Activated T-cell treated with anti-CD3 and anti-CD28 coated beads for 1 hour (primary cell): Measurements from ENCODE around the gene NFYB.
"Not testable (repeated sequence)": the region's sequence is repeated elsewhere in the genome, so short reads cannot be mapped to it uniquely, and the experiment has no call there.

ENCODE experiments used
- DNase-seq: peaks from one replicate; pipeline ENCODE4 v3.0.0-alpha.2; 2020; ENCODE audit warnings: low read depth

NFYB gene

DNA sequence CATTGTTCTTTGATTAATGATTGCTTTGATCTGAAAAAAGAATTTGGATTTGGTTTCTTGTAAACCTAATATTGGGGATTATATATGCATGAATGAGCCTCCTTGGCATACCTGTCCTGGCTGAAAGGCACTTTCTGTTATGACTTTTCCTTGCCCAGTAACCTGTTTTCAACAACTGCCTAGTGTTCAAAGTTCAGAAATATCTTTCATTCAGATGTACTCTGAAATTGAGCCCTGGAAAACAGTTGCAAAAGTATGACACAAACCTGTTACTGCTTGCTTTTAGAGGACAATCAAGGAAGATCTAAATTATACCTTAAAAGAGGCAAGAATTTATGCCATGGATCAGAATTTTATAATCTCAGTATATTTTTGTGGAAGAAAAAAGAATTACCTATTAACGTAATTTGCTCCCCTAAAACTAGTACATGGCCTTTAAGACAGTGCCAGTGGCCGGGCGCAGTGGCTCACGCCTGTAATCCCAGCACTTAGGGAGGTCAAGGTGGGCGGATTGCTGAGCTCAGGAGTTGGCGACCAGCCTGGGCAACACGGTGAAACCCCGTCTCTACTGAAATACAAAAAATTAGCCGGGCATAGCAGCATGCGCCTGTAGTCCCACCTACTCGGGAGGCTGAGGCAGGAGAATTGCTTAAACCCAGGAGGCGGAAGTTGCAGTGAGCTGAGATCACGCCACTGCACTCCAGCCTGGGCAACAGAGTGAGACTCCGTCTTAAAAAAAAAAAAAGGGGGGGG, 23.0 kb downstream of the NFYB start:
- DNase-seq, result not testable (repeated sequence)

DNA sequence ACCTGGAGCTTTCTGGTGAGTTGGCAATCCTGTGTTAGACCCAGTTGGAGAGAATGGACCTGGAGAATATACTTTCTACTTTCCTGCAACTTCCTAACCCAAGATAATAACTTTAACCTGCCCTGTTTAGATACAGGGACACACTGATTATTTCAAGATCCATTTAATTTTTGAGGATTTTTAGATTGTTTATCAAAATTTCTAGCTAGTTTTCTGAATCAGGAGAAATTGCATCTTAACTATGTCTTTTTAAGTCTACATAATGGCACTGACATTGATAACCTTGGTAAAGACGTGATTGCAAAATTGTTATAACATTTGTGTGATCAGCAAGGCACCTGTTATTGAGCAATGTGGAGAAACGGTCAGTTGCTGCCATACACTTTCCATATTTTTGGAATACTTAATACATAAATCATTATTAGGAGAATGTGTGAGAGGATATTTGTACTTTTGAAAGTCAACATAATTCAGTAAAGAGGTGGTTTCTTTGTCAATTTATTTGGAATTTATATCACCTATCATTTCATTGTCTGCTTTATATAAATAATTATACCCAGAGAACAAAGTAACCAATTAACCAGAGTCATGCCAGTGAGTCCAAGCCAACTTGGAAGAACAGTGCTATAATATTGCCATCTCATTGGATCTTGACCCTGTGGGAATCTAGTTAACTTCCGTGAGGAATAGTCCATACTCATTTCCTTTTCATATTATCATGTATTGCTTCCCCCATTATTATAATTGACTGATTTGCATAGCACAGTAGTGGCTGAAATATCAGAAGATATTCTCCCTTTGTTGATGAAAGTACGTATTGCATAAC, 28.4 kb downstream of the NFYB start:
- DNase-seq, result no peak

DNA sequence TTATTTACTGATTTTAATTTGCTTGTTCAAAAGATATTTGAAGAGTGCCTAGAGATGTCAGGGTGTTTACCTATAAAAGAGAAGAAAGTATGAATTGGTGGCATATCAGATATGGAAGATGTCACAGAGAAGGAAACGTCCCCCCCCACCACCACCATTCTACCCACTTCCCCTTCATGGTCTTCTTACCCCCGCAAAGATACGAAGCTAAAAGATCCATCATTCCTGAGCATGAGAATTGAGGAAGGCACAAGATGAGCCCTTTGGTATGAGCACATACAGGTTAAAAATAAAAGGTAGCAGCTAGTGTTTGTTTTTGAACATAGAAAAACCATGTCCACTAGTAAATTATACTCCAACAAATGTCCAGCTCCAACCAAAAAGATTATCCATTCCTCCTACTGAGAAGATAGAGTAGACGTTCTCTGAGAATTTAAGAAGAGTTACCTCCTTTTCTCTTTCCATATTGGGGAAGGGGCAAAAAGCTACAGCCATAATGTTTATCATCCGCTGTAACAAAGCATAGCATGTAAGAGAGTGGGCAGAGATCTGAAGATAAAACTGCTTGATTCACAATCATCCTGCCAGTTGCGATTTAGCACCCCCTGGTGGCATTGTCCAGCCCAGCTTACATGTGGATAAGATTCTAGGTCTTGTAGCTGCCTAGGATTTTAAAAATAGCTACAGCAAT, 29.1 kb downstream of the NFYB start:
- peak; percentile 84 for DNase-seq

DNA sequence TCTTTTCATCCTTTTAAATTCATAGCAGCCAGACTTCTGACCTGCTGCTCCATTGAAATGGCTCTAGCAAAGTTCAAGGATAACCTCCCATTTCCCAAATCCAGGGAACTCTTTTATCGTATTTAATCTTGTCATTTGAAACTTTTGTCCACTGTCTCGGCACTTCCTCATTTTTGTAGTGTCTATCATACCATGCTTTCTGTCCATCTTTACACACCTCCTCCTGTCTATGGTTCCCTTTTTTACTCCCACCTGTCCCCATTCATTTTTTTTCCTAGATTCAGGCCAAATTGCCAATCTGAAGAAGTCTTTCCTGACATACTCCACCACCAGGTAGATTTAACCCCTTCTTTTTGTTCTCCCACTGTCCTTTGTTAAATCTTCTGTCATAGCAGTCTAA, 31.0 kb downstream of the NFYB start:
- DNase-seq, result no peak

DNA sequence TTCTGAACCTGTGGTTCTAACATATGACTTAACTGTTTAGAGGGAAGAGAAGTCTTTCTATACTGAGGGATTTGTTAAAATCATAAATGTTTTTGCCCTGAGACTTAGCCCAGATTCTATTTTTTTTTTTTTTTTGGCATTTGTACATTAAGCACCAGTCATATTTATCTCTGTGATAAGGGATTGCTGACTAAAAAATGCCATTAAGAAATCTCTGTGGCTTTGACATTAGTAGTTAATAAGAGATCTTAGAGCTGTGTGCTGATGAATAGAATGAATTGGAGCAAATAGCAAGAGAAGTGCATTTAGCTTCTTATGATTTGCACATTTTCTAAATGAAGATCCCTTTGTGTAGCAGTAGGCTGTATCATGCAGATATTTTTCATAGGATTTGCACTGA, 32.5 kb downstream of the NFYB start:
- no peak for DNase-seq

DNA sequence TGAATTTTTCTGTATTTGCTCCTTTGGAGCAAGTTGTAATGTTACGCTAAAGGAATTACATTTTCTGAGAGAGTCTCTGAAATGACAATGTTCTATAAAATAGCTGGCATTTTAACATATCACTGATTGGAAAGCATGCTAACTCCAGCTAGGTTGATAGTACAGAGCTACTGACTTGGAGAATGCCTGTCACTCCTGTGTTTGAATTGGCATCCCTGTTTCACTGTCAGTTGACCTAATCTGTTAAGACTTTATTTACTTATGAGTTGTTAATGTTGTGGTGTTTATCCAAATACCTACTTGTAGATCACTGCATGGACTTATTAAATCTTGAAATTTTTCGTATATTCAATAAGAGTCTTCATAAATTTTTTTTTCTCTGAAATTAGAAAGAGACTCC, 40.1 kb downstream of the NFYB start:
- no peak for DNase-seq

DNA sequence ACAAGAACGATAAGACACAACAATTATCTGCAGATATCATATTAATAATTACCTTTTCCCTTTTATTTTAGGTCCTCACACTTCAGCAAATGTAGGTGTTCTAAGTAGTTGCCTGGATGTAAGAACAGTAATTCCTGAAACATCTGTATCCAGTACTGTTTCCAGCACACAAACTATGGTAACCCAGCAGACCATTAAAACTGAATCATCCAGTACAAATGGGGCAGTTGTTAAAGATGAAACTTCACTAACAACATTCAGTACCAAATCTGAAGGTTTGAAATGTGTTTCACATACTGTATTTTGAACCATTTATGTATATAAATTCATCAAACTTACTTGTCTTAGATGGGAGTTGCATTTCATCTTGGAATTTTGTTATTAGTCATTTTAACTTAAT, 42.7 kb downstream of the NFYB start:
- DNase-seq, result no peak

DNA sequence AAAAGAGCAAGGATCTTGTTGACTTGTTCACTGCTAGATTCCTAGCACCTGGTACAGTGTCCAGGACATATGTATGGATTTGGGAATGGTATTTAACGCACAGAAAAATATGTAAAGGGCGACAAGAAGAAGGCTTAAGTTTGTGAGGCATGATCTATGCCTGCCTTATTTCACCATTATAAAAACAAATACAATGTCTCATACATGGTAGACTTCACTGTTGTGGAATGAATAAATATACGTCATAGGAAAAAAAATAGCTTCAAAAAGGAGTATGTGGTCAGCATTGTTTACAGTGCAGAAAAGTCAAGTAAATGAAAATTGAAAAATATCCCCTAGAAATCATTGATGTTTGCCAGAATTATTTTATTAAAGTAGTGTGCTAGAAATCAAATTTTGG, 43.7 kb downstream of the NFYB start:
- no peak for DNase-seq

DNA sequence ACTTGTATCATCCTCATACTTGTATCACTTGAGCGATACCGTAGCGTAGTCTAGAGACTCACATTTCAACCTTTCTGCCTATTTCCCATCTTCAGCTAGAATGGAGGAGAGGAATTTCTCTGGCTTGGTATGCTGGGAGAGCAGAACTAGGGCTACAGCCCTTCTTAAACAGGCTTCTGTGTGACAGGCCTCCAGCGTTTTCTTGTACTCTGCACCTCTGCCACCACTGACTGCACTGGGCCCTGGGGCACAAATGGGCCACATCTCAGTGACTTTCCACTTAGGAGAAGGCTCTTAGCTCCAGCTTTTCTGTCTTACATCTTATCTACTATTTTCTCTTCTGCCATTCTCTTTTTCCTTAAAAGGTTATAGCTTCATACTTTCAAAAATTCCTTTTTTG, 46.9 kb downstream of the NFYB start:
- DNase-seq, result no peak

DNA sequence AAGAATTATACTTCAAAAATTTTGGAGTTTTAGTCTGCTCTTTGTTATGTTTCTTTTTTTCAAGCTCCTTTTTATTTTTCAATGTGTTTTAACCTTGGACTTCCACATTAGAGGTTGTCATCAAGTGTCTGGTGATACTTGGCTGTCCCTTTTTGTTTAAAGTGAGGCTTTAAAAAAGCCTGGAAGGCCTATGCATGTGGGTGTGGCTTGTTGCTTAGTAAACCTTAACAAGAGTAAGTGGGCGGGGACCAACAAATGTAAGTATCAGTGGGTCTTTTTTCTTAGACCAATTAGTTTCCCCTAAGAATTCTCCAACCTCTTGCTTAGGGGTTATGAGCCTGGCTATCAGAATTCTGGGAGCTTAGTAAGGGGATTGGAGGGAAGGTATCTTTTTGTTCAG, 47.3 kb downstream of the NFYB start:
- no peak for DNase-seq

DNA sequence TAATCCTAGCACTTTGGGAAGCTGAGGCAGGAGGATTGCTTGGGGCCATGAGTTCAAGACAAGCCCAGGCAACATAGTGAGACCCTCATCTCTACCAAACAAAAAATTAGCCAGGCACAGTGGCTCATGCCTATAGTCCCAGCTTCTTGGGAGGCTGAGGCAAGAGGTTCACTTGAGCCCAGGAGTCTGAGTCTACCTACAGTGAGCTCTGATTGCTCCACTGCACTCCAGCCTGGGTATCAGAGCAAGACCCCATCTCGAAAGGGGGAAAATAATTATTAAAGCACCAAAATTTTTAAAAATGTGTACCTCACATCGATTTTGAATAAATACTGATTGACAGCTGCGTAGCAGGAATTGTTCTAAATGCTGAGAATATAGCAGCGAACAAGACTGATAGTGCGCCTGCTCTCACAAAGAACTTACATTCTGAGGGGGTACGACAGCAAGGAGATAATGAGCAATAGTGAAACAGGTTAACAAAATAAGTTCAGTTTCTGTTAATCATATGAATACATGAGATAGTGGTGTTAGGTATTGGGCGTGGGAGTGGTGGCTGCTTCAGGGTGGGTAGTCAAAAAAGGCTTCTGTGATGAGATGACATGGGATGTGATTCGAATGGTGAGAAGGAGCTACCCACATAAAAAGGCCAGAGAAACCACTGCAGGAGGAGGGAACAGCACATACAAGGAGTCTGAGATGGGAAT, 54.1 kb downstream of the NFYB start:
- no peak for DNase-seq

DNA sequence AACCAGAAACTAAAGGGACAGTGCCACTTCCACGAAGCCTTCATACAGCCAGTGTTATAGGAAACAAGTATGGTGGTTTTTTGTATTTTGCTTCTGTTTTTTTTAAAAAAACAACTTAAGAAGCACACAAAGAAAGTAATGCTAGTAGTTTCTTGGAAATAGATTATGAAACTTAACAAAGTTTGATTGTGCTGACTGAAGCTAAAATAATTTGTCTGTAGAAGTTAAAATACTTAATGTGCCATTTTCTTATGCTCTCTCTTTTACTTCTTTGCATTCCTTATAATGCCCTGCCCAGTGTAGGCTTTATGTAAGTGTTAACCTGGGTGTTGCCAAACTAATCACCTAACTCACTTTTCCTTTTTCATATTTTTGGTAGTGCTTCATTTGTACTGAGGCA, 57.2 kb downstream of the NFYB start:
- DNase-seq, result no peak

DNA sequence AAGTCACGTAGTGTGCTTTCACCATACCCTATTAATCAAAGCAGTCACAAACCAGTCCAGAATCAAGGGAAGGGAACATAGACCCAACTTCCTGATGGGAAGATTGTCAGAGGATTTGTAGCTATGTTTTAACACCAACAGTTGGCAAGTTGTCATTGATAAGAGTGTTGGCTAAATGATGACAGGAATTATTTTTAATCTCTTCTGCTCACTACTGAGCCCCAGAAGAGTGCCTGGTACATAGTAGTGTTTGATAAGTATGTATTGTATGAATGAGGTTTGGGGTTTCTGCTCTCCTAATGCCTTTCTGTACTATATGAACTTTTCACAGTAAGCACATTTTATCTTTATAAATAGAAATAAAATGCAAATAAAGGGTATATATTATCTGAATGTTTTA, 59.0 kb downstream of the NFYB start:
- DNase-seq, result no peak

DNA sequence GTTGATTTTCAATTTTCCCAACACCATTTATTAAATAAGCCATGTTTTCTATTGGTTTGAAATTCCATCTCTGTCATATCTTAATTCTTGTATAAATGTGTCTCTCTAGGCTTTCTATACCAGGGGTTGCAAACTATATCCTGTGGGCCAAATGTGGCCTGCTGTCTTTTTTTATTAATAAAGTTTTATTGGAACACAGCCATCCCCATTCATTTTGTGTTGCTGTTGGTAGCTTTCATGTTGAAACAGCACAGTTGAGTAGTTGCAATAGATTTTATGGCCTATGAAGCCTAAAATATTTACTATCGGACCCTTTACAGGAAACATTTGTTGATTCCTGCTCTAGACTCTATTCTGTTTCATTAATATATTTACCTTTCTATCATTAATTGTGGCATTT, 64.3 kb downstream of the NFYB start:
- no peak for DNase-seq

DNA sequence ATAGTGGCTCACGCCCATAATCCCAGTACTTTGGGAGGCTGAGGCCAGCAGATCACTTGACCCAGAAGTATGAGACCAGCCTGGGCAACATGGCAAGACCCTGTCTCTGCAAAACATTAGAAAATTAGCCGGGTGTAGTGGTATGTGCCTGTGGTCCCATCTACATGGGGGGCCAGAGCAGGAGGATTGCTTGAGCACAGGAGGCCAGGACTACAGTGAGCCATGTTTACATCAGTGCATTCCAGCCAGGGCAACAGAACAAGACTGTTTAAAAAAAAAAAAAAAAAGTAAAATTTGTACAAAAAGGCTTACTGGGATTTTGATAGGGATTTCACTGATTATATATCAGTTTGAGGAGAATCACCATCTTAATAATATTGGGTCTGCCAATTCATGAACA, 65.9 kb downstream of the NFYB start:
- DNase-seq, result no peak
